IMR-90 (cell line): ENCODE results near the gene SRRM4.

Experiments used
- BHLHE40 ChIP-seq: fragments of 150-350 bp; IDR thresholded peaks from 2 replicates; pipeline ENCODE4 v1.6.1; 2016; ENCODE audit warnings: mild to moderate bottlenecking, low read depth, low read length
- CHD1 ChIP-seq: IDR thresholded peaks from 2 replicates; pipeline ENCODE4 v1.6.1; 2012; ENCODE audit warnings: low read depth, low read length, improper control_type of control experiment
- CTCF ChIP-seq: conservative IDR thresholded peaks from 2 replicates; pipeline ENCODE4 v1.5.1; 2012; ENCODE audit warnings: mild to moderate bottlenecking, low read depth, low read length, improper control_type of control experiment
- FOS ChIP-seq: fragments of 150-350 bp; IDR thresholded peaks from 2 replicates; pipeline ENCODE4 v1.6.1; 2016; ENCODE audit warnings: low read depth, low read length
- MAZ ChIP-seq: IDR thresholded peaks from 2 replicates; pipeline ENCODE4 v1.6.1; 2012; ENCODE audit warnings: low read depth, mild to moderate bottlenecking, low read length, improper control_type of control experiment, moderate library complexity, borderline replicate concordance
- NFE2L2 ChIP-seq: fragments of 150-350 bp; IDR thresholded peaks from 2 replicates; pipeline ENCODE4 v1.6.1; 2016; ENCODE audit warnings: low read depth, mild to moderate bottlenecking, low read length
- POLR2A ChIP-seq: IDR thresholded peaks from 2 replicates; pipeline ENCODE4 v1.6.1; 2012; ENCODE audit warnings: mild to moderate bottlenecking, low read depth, low read length
- RAD21 ChIP-seq: IDR thresholded peaks from 2 replicates; pipeline ENCODE4 v1.6.1; 2012; ENCODE audit warnings: low read length, improper control_type of control experiment
- RCOR1 ChIP-seq: IDR thresholded peaks from 2 replicates; pipeline ENCODE4 v1.6.1; 2012; ENCODE audit warnings: mild to moderate bottlenecking, low read length, improper control_type of control experiment; ENCODE audit not compliant: insufficient replicate concordance
- SMC3 ChIP-seq: fragments of 150-350 bp; IDR thresholded peaks from 2 replicates; pipeline ENCODE4 v1.6.1; 2016; ENCODE audit warnings: low read depth, mild to moderate bottlenecking, antibody characterized with exemption, low read length, moderate library complexity

- TF ChIP-seq CTCF: no peak
- no peak for TF ChIP-seq POLR2A
- no peak for TF ChIP-seq FOS
- no peak for TF ChIP-seq BHLHE40
- TF ChIP-seq RCOR1: no peak
- TF ChIP-seq MAZ: no peak
- no peak for TF ChIP-seq SMC3
- no peak for TF ChIP-seq CHD1
- TF ChIP-seq NFE2L2: no peak
- TF ChIP-seq RAD21: no peak
Measured at GRCh38 chr12:119198440-119198839, 217.1 kb downstream of the SRRM4 start.
